K562 (cell line): ENCODE measurements around the gene OPHN1. TPM values are rescaled to one million over a fixed set of nuclear protein-coding genes. Genes with fewer than 3 reads are reported as not detected.

Experiments used
- CTBP1 ChIP-seq: fragments of 450-650 bp; IDR thresholded peaks from 2 replicates; pipeline ENCODE4 v1.6.1; 2016; ENCODE audit warnings: borderline replicate concordance
- ELF2 ChIP-seq: fragments of 250-450 bp; sonication (Bioruptor Pico); IDR thresholded peaks from 2 replicates; pipeline ENCODE4 v1.5.0; 2021; ENCODE audit warnings: mild to moderate bottlenecking
- FOSL1 ChIP-seq: fragments of 200-800 bp; sonication (Bioruptor generic); conservative IDR thresholded peaks from 2 replicates; pipeline ENCODE4 v1.6.1; 2016; ENCODE audit warnings: missing genetic modification characterization, missing compliant biosample characterization
- HSF4 ChIP-seq: fragments of 250-450 bp; sonication (Bioruptor Pico); IDR thresholded peaks from 2 replicates; pipeline ENCODE4 v2.1.2; 2022; ENCODE audit warnings: mild to moderate bottlenecking, moderate library complexity, borderline replicate concordance
- IFI16 ChIP-seq: fragments of 250-450 bp; sonication (Bioruptor Pico); IDR thresholded peaks from 2 replicates; pipeline ENCODE4 v2.1.2; 2022; ENCODE audit warnings: mild to moderate bottlenecking, inconsistent platforms
- KDM4B ChIP-seq, 2 experiments: fragments of 450-650 bp in 1 of 2; sonication (generic) in 1 of 2; IDR thresholded peaks; 2 replicates each; pipeline ENCODE4 v1.6.1; 2016 to 2017; ENCODE audit warnings: borderline replicate concordance in 2 of 2, antibody characterized with exemption in 1 of 2, low read depth in 1 of 2, mild to moderate bottlenecking in 1 of 2
- NR2C1 ChIP-seq, 2 experiments: fragments of 450-650 bp; IDR thresholded peaks; 2 replicates each; pipeline ENCODE4 v1.6.1; 2017; ENCODE audit warnings: mild to moderate bottlenecking in 2 of 2, antibody characterized with exemption in 1 of 2, inconsistent platforms in 1 of 2, missing compliant biosample characterization in 1 of 2, missing genetic modification characterization in 1 of 2
- SAFB ChIP-seq: fragments of 200-400 bp; formaldehyde crosslinking; IDR thresholded peaks from 2 replicates; pipeline ENCODE4 v1.6.1; 2017; ENCODE audit warnings: low read depth, low read length, borderline replicate concordance
- TEAD1 ChIP-seq, 2 experiments: fragments of 450-650 bp in 1 of 2; sonication (generic) in 1 of 2; formaldehyde crosslinking; IDR thresholded peaks; 2 replicates each; pipeline versions ENCODE4 v1.4.0 to v1.8.0; 2020 to 2022; ENCODE audit warnings: mild to moderate bottlenecking in 2 of 2, missing genetic modification reagents in 1 of 2
- TEAD2 ChIP-seq: fragments of 450-650 bp; IDR thresholded peaks from 2 replicates; pipeline ENCODE4 v1.6.1; 2016; ENCODE audit warnings: missing genetic modification characterization, control low read depth, missing compliant biosample characterization
- ZBTB7A ChIP-seq: IDR thresholded peaks from 2 replicates; pipeline ENCODE4 v1.6.1; 2011; ENCODE audit warnings: low read depth, mild to moderate bottlenecking, low read length, moderate library complexity, borderline replicate concordance; ENCODE audit not compliant: control insufficient read depth
- ZNF212 ChIP-seq: fragments of 450-650 bp; formaldehyde crosslinking; IDR thresholded peaks from 2 replicates; pipeline ENCODE4 v1.4.0; 2020; ENCODE audit warnings: mild to moderate bottlenecking
- ZNF224 ChIP-seq: sonication (generic); formaldehyde crosslinking; IDR thresholded peaks from 2 replicates; pipeline ENCODE4 v1.8.0; 2022; ENCODE audit warnings: mild to moderate bottlenecking, missing genetic modification reagents
- ZNF232 ChIP-seq: sonication (generic); formaldehyde crosslinking; IDR thresholded peaks from 2 replicates; pipeline ENCODE4 v1.8.0; 2022; ENCODE audit warnings: mild to moderate bottlenecking, missing genetic modification reagents
- ZNF347 ChIP-seq: fragments of 450-650 bp; formaldehyde crosslinking; IDR thresholded peaks from 2 replicates; pipeline ENCODE4 v1.4.0; 2020; ENCODE audit warnings: low read depth, mild to moderate bottlenecking, moderate library complexity
- ZNF41 ChIP-seq: fragments of 250-450 bp; sonication (Bioruptor Pico); conservative IDR thresholded peaks from 2 replicates; pipeline ENCODE4 v1.4.0; 2020; ENCODE audit warnings: mild to moderate bottlenecking
- ZNF696 ChIP-seq: fragments of 250-450 bp; sonication (Bioruptor Pico); conservative IDR thresholded peaks from 2 replicates; pipeline ENCODE4 v1.4.0; 2020; ENCODE audit warnings: mild to moderate bottlenecking, moderate library complexity
- ZNF766 ChIP-seq: fragments of 200-800 bp; sonication (Bioruptor generic); conservative IDR thresholded peaks from 2 replicates; pipeline ENCODE4 v1.6.1; 2016; ENCODE audit warnings: missing genetic modification characterization, missing compliant biosample characterization
- ZNF780A ChIP-seq: fragments of 250-450 bp; sonication (Bioruptor Pico); IDR thresholded peaks from 2 replicates; pipeline ENCODE4 v1.5.0; 2021; ENCODE audit warnings: mild to moderate bottlenecking
- polyA plus RNA-seq, 8 experiments: library from polyadenylated mRNA; depleted of rRNA in 4 of 8; stranded (reverse) in 5 of 8; unstranded in 3 of 8; fragments of >200 nt; fragmentation: Nextera tagmentation in 2 of 8; fragmentation: Illumina TruSeq in 1 of 8; extraction: Ambion mirVana in 2 of 8; extraction: Trizol in 1 of 8; gene quantifications; 2 replicates each; pipeline versions ENCODE4 v1.2.1 to v1.2.3, GENCODE V29; 2011 to 2014; ENCODE audit warnings: inconsistent platforms in 1 of 8, missing spikeins in 1 of 8
- total RNA-seq, 7 experiments: library from RNA; depleted of rRNA in 6 of 7; stranded (reverse); fragments of >200 nt in 6 of 7; fragmentation: Illumina TruSeq in 2 of 7; extraction: Trizol in 2 of 7; gene quantifications; 2 replicates each; pipeline versions ENCODE4 v1.2.1 to v1.2.3, GENCODE V29; 2011 to 2021; ENCODE audit warnings: low replicate concordance in 1 of 7
- TF ChIP-seq, protein P1 (sequence below): fragments of 450-650 bp; conservative IDR thresholded peaks from 2 replicates; pipeline ENCODE4 v1.6.1; 2016; ENCODE audit warnings: missing genetic modification characterization, low read depth, mild to moderate bottlenecking, control low read depth, missing compliant biosample characterization
- TF ChIP-seq, protein P2 (sequence below): IDR thresholded peaks from 2 replicates; pipeline ENCODE4 v1.6.1; 2011; ENCODE audit warnings: borderline replicate concordance, low read depth, mild to moderate bottlenecking, moderate library complexity, low read length; ENCODE audit not compliant: insufficient read depth, poor library complexity, severe bottlenecking
- TF ChIP-seq, protein P3 (sequence below), 2 experiments: fragments of 450-650 bp; conservative IDR thresholded peaks; 2 replicates each; pipeline ENCODE4 v1.6.1; 2017; ENCODE audit warnings: mild to moderate bottlenecking in 2 of 2, moderate library complexity in 2 of 2
- TF ChIP-seq, protein P4 (sequence below): IDR thresholded peaks from 2 replicates; pipeline ENCODE4 v1.6.1; 2011; ENCODE audit not compliant: insufficient read length; ENCODE audit errors: extremely low read depth

The OPHN1 gene
- total and polyA plus RNA-seq, 9 of the 15 experiments (the other 6 are each of a cell fraction or from before 2014, with no cell fraction given), result 0.28 to 1.8 (median 1.0) TPM

DNA sequence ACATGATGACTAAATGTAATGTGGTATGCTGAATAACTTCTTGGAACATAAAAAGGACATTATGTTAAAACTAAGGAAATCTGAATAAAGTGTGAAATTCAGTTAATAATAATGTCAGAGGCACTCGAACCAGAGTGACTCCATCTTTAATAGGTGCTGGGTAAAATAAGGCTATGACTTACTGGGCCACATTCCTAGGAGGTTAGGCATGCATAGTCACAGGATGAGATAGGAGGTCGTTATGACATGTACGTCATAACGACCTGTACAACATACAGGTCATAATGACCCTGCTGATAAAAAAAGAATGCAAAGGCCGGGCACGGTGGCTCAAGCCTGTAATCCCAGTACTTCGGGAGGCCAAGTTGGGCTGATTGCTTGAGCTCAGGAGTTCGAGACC, 28.9 kb upstream of the OPHN1 start (continued):
- TF ChIP-seq, protein P1, sequence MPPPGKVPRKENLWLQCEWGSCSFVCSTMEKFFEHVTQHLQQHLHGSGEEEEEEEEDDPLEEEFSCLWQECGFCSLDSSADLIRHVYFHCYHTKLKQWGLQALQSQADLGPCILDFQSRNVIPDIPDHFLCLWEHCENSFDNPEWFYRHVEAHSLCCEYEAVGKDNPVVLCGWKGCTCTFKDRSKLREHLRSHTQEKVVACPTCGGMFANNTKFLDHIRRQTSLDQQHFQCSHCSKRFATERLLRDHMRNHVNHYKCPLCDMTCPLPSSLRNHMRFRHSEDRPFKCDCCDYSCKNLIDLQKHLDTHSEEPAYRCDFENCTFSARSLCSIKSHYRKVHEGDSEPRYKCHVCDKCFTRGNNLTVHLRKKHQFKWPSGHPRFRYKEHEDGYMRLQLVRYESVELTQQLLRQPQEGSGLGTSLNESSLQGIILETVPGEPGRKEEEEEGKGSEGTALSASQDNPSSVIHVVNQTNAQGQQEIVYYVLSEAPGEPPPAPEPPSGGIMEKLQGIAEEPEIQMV (tag), result peak; percentile 56; the same call in 1 of the 2 replicates
- TF ChIP-seq ZBTB7A (no peak), ZNF780A (CRISPR knock-in tag) (no peak), KDM4B (IDR thresholded peaks at IDR 0.05; ENCODE audit: borderline replicate concordance in 2 of 2, low read depth in 1 of 2) (no peak), ELF2 (CRISPR knock-in tag) (no peak), ZNF696 (no peak), ZNF224 (CRISPR knock-in tag) (no peak), CTBP1 (no peak), NR2C1 (IDR thresholded peaks at IDR 0.05) (no peak), NR2C1 (tag; IDR thresholded peaks at IDR 0.05) (peak; percentile 74), TEAD1 (CRISPR knock-in tag; IDR thresholded peaks at IDR 0.05) (peak in 1 of 2 experiments; percentile 83; a peak in 2 of 4 replicates), ZNF212 (CRISPR knock-in tag) (no peak), ZNF347 (CRISPR knock-in tag) (no peak), ZNF232 (CRISPR knock-in tag) (no peak), TEAD2 (tag) (peak; percentile 77), HSF4 (CRISPR knock-in tag) (peak; percentile 63; the same call in 1 of the 2 replicates), ZNF41 (peak; percentile 83; the same call in 1 of the 2 replicates), ZNF766 (CRISPR knock-in tag) (peak; percentile 69; the same call in 1 of the 2 replicates), IFI16 (CRISPR knock-in tag) (no peak), FOSL1 (no peak), SAFB (no peak)
- TF ChIP-seq, protein P2, sequence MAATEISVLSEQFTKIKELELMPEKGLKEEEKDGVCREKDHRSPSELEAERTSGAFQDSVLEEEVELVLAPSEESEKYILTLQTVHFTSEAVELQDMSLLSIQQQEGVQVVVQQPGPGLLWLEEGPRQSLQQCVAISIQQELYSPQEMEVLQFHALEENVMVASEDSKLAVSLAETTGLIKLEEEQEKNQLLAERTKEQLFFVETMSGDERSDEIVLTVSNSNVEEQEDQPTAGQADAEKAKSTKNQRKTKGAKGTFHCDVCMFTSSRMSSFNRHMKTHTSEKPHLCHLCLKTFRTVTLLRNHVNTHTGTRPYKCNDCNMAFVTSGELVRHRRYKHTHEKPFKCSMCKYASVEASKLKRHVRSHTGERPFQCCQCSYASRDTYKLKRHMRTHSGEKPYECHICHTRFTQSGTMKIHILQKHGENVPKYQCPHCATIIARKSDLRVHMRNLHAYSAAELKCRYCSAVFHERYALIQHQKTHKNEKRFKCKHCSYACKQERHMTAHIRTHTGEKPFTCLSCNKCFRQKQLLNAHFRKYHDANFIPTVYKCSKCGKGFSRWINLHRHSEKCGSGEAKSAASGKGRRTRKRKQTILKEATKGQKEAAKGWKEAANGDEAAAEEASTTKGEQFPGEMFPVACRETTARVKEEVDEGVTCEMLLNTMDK, result no peak
- TF ChIP-seq, protein P3, sequence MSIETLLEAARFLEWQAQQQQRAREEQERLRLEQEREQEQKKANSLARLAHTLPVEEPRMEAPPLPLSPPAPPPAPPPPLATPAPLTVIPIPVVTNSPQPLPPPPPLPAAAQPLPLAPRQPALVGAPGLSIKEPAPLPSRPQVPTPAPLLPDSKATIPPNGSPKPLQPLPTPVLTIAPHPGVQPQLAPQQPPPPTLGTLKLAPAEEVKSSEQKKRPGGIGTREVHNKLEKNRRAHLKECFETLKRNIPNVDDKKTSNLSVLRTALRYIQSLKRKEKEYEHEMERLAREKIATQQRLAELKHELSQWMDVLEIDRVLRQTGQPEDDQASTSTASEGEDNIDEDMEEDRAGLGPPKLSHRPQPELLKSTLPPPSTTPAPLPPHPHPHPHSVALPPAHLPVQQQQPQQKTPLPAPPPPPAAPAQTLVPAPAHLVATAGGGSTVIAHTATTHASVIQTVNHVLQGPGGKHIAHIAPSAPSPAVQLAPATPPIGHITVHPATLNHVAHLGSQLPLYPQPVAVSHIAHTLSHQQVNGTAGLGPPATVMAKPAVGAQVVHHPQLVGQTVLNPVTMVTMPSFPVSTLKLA (conservative IDR thresholded peaks at IDR 0.05), result no peak
- TF ChIP-seq, protein P4, sequence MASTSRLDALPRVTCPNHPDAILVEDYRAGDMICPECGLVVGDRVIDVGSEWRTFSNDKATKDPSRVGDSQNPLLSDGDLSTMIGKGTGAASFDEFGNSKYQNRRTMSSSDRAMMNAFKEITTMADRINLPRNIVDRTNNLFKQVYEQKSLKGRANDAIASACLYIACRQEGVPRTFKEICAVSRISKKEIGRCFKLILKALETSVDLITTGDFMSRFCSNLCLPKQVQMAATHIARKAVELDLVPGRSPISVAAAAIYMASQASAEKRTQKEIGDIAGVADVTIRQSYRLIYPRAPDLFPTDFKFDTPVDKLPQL, result no peak
